ENCODE data around the gene MSGN1. TPM values are rescaled to one million over a fixed set of nuclear protein-coding genes. Genes with fewer than 3 reads are reported as not detected.

The MSGN1 gene
- total and polyA plus RNA-seq, 4 donors = not detected

DNA sequence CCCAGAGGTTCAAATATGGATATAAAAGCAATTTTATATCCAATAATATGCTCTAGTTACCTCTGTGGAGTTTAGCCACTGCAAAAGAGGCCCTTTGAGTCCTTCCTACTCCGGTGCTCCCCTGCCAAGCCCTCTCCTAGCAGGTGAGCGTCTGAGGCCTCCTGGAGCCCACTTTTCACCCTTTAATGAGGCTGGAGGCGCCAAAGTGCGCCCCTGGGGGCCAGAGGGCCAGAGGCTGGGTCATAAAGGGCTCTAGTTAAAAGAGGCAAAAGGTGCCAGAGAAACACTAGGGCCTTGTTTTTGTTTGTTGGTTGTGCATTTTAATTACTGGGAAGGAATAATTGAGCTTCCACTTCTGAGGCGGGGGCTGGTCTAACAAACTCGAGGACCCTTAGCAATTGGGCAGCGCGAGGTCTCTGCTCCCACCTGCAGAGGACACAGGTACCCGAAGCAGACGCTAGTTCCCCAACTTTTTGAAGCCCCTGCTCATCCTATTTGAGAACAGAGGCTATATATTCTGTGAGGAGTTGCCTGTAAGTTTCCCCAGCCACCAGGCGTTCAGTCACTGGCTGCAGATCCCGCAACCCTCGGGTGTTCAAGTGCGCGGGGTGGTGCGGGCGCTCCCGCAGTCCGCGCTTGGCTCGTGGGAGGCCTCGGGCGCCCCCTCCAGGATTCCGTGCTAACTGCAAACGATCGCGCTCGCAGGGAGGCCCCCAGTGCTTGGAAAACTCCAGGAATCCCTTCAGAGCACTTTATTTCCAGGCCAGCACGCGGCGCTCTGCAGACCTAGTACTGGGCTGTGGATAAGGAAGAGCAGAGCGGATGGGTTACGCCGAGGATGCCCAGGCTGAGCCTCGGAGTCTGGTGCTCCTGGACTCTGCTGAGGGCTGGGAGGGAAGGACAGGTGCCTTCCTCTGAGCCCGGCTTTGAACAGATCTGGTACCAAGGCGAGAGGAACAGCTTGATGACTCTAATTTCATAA is 14.1 kb downstream of the MSGN1 start:
- ATAC-seq (ENCODE audit: low FRiP score) (peak; percentile 77), DNase-seq (peak; percentile 77 to 86)
- peaks cover 0 to 2% of the 10 kb centered on the region in 2 donors for H3K4me1 ChIP-seq (ENCODE audit: control insufficient read depth in 1 of 2, insufficient read depth in 2 of 2, low read length in 2 of 2)
- intact Hi-C loops (cut with DNase I) = loop anchor here (5.0 to 10.0 kb wide), 3 partner anchors 78 to 116 kb away; partner anchors contain the start of genes GEN1 (in 1 of the 2) and SMC6 (in 1 of the 2)
- H3K4me3 ChIP-seq (ENCODE audit: low read length in 2 of 2) = no peak overlapping the region
- no peaks in the 10 kb centered on the region for H3K36me3 ChIP-seq (ENCODE audit: control insufficient read depth in 1 of 2, insufficient read depth in 2 of 2, low read length in 1 of 2)
- 15% methylated on average over 37 of the region's 37 CpGs for WGBS, 2 donors
- no peaks in the 10 kb centered on the region for H3K27me3 ChIP-seq (ENCODE audit: control insufficient read depth in 1 of 2, insufficient read depth in 2 of 2, low read length in 1 of 2)
- H3K27ac ChIP-seq (ENCODE audit: low read depth in 1 of 2, low read length in 2 of 2) = no peak overlapping the region
- H3K9me3 ChIP-seq (ENCODE audit: control insufficient read depth, low read length) = no peaks in the 10 kb centered on the region

DNA sequence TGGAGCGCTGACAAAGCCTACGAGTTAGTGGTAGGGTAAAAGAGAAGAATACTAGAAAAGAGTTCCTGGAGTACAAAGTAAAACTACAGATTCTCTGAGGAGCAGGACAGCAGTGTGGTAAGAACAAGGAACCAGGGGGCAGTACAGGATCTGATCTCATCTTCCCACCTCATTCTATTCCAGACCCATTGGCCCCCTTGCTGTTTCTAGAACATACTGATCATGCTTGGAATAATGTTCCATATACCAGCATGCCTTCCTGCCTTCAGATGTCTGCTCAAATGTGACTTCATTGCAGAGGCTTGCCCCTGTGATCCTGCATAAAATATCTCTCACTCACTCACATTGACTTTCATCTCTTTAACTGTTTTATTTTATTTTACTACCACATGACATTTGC is 19.3 kb downstream of the MSGN1 start:
- intact Hi-C loops (cut with DNase I) = loop anchor here in 1 of 2 donors (10.0 kb wide), 1 partner anchor 121 kb away; no protein-coding TSS in a partner anchor
- WGBS, 2 donors = 25 to 66% methylated on average over 2 of the region's 2 CpGs
- Histone ChIP-seq H3K9me3 (ENCODE audit: control insufficient read depth, low read length) (no peaks in the 10 kb centered on the region), H3K27ac (ENCODE audit: low read depth in 1 of 2, low read length in 2 of 2) (no peak overlapping the region), H3K36me3 (ENCODE audit: control insufficient read depth in 1 of 2, insufficient read depth in 2 of 2, low read length in 1 of 2) (no peaks in the 10 kb centered on the region), H3K4me1 (ENCODE audit: control insufficient read depth in 1 of 2, insufficient read depth in 2 of 2, low read length in 2 of 2) (peaks cover 0 to 2% of the 10 kb centered on the region in 2 donors), H3K4me3 (ENCODE audit: low read length in 2 of 2) (no peak overlapping the region), H3K27me3 (ENCODE audit: control insufficient read depth in 1 of 2, insufficient read depth in 2 of 2, low read length in 1 of 2) (no peaks in the 10 kb centered on the region)
- ATAC-seq (ENCODE audit: low FRiP score) (no peak), DNase-seq (no peak)

DNA sequence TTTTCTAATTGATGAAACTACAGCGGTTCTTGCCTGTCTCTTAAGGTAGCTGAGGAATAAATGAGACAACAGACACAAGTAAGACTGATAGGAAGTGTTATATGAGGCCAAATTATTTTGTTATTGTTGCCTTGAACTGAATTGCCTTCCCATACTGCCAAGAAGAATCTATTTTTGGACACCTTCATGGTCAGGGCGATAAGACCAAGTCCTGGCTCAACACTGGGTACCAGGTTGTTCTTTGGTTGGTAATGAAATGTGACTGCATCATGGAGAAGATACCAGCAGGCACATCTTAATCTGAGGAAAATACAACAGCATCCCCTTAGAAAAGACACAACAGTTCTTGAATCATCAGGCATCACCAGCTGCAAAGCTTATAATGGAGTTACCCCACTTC is 23.7 kb downstream of the MSGN1 start:
- ATAC-seq (ENCODE audit: low FRiP score) (no peak), DNase-seq (no peak)
- no peak overlapping the region for H3K4me3 ChIP-seq (ENCODE audit: low read length in 2 of 2)
- no peaks in the 10 kb centered on the region for H3K9me3 ChIP-seq (ENCODE audit: control insufficient read depth, low read length)
- H3K27ac ChIP-seq (ENCODE audit: low read depth in 1 of 2, low read length in 2 of 2) = no peak overlapping the region
- H3K36me3 ChIP-seq (ENCODE audit: control insufficient read depth in 1 of 2, insufficient read depth in 2 of 2, low read length in 1 of 2) = no peaks in the 10 kb centered on the region
- H3K27me3 ChIP-seq (ENCODE audit: control insufficient read depth in 1 of 2, insufficient read depth in 2 of 2, low read length in 1 of 2) = no peaks in the 10 kb centered on the region
- WGBS, 2 donors = 43 to 46% methylated on average over 2 of the region's 2 CpGs
- intact Hi-C loops (cut with DNase I) = loop anchor here in 1 of 2 donors (10.0 kb wide), 1 partner anchor 125 kb away; no protein-coding TSS in a partner anchor
- H3K4me1 ChIP-seq (ENCODE audit: control insufficient read depth in 1 of 2, insufficient read depth in 2 of 2, low read length in 2 of 2) = no peaks in the 10 kb centered on the region

DNA sequence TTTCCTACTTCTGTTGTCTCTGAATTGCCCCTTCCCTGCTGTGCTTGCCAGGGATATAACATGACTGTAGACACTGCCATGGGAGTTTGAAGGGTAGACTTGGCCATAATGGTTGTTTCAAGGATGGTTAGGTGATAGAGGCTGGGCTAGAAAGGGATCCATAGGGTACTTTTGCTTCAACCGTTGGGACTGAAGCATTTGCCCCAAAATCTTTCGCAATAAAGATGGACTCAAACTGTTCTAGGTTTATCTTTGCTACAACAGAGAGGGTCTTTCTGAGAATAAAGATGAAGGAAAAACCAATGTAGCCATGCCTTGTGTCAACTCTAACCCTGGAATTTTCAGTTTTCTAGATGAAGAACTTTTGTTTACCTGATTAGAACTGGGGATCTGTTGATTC is 27.2 kb downstream of the MSGN1 start:
- Histone ChIP-seq H3K27ac (ENCODE audit: low read depth in 1 of 2, low read length in 2 of 2) (no peak overlapping the region), H3K36me3 (ENCODE audit: control insufficient read depth in 1 of 2, insufficient read depth in 2 of 2, low read length in 1 of 2) (no peaks in the 10 kb centered on the region), H3K27me3 (ENCODE audit: control insufficient read depth in 1 of 2, insufficient read depth in 2 of 2, low read length in 1 of 2) (no peaks in the 10 kb centered on the region), H3K4me1 (ENCODE audit: control insufficient read depth in 1 of 2, insufficient read depth in 2 of 2, low read length in 2 of 2) (no peaks in the 10 kb centered on the region), H3K9me3 (ENCODE audit: control insufficient read depth, low read length) (no peaks in the 10 kb centered on the region), H3K4me3 (ENCODE audit: low read length in 2 of 2) (no peak overlapping the region)
- WGBS, 2 donors = 94 to 96% methylated on average over 2 of the region's 2 CpGs
- DNase-seq (no peak), ATAC-seq (ENCODE audit: low FRiP score) (no peak)
- intact Hi-C loops (cut with DNase I) = no loop called here

DNA sequence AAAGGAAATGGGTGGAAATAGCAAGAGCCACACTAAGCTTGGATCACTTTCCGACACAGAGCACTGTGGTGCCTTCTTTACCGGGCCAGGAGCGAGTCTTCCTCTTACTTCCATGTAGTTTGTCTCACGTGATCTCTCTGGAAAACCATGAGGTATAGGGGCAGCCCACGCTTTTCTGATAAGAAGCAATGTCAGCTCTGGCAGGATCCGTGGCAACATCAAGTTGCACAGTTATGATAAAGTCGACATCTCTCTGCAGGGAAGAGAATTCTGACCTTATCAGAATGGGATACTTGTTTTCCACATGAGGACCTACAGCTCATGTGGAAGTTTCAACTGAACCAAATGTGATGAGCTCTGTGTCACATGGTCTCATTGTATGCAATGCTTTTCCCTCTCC is 29.5 kb downstream of the MSGN1 start:
- no peak overlapping the region for H3K4me3 ChIP-seq (ENCODE audit: low read length in 2 of 2)
- WGBS, 2 donors = 91 to 93% methylated on average over 7 of the region's 7 CpGs
- no peaks in the 10 kb centered on the region for H3K9me3 ChIP-seq (ENCODE audit: control insufficient read depth, low read length)
- ATAC-seq (ENCODE audit: low FRiP score) = no peak
- intact Hi-C loops (cut with DNase I) = no loop called here
- DNase-seq = no peak
- H3K4me1 ChIP-seq (ENCODE audit: control insufficient read depth in 1 of 2, insufficient read depth in 2 of 2, low read length in 2 of 2) = no peaks in the 10 kb centered on the region
- H3K36me3 ChIP-seq (ENCODE audit: control insufficient read depth in 1 of 2, insufficient read depth in 2 of 2, low read length in 1 of 2) = no peaks in the 10 kb centered on the region
- H3K27ac ChIP-seq (ENCODE audit: low read depth in 1 of 2, low read length in 2 of 2) = no peak overlapping the region
- H3K27me3 ChIP-seq (ENCODE audit: control insufficient read depth in 1 of 2, insufficient read depth in 2 of 2, low read length in 1 of 2) = no peaks in the 10 kb centered on the region

DNA sequence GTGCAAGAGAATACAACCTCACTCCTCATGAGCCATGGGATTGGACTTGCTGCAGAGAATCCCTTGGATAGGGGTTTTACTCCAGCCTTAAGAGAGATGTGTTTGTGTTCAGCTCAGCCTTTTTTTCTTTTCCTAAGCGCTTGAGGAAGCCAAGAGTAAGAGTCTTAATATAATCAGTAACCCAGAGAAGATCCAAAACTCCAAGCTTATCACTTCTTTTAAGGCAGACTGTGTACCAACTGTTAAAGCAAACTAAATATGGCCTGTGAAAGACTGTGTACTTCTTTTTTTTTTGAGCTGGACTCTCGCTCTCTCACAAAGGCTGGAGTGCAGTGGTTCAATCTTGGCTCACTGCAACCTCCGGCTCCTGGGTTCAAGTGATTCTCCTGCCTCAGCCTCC is 30.4 kb downstream of the MSGN1 start:
- no peaks in the 10 kb centered on the region for H3K27me3 ChIP-seq (ENCODE audit: control insufficient read depth in 1 of 2, insufficient read depth in 2 of 2, low read length in 1 of 2)
- H3K9me3 ChIP-seq (ENCODE audit: control insufficient read depth, low read length) = no peaks in the 10 kb centered on the region
- intact Hi-C loops (cut with DNase I) = no loop called here
- H3K4me3 ChIP-seq (ENCODE audit: low read length in 2 of 2) = no peak overlapping the region
- 91 to 97% methylated on average over 3 of the region's 3 CpGs for WGBS, 2 donors
- H3K36me3 ChIP-seq (ENCODE audit: control insufficient read depth in 1 of 2, insufficient read depth in 2 of 2, low read length in 1 of 2) = no peaks in the 10 kb centered on the region
- DNase-seq (no peak), ATAC-seq (ENCODE audit: low FRiP score) (no peak)
- H3K27ac ChIP-seq (ENCODE audit: low read depth in 1 of 2, low read length in 2 of 2) = no peak overlapping the region
- H3K4me1 ChIP-seq (ENCODE audit: control insufficient read depth in 1 of 2, insufficient read depth in 2 of 2, low read length in 2 of 2) = no peaks in the 10 kb centered on the region

DNA sequence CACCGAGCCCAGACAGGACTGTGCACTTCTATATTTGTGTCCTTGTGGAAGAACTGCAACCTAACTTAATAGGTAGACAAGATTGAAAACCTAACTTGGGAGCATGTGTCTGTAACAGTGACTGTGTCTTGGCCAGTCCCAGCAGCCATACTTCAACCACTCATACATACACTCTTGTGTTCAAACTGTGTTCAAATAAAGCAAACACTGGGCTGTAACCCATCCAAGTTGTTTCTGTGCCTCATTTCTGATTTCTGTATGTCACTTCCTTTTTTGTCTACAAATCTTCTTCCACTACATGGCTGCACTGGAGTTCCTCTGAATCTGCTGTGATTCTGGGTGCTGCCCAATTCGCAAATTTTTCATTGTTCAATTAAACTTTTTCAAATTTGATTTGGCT is 31.0 kb downstream of the MSGN1 start:
- ATAC-seq (ENCODE audit: low FRiP score) (no peak), DNase-seq (no peak)
- Histone ChIP-seq H3K4me3 (ENCODE audit: low read length in 2 of 2) (no peak overlapping the region), H3K27me3 (ENCODE audit: control insufficient read depth in 1 of 2, insufficient read depth in 2 of 2, low read length in 1 of 2) (no peaks in the 10 kb centered on the region), H3K4me1 (ENCODE audit: control insufficient read depth in 1 of 2, insufficient read depth in 2 of 2, low read length in 2 of 2) (no peaks in the 10 kb centered on the region), H3K36me3 (ENCODE audit: control insufficient read depth in 1 of 2, insufficient read depth in 2 of 2, low read length in 1 of 2) (no peaks in the 10 kb centered on the region), H3K27ac (ENCODE audit: low read depth in 1 of 2, low read length in 2 of 2) (no peak overlapping the region), H3K9me3 (ENCODE audit: control insufficient read depth, low read length) (no peaks in the 10 kb centered on the region)
- WGBS, 2 donors = 89% methylated on average over 2 of the region's 2 CpGs
- intact Hi-C loops (cut with DNase I) = no loop called here

DNA sequence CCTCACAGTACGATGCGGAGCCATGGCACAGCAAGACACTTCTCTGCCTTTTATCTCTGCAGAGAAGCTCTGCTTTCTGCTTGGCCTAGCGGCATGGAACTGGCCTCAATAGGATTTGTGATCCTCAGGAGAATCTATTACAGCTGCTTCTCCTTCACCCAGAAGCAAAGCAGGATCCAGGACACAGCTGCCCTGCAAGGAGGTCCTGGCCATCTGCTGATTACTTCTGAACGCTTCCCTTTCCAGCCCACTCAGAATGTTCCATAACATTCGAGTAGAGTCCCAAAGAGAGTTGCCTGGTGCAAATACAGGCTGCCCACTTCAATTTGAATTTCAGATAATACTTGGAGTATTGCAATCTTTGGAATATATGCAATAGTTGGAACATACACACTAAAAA is 33.0 kb downstream of the MSGN1 start:
- ATAC-seq (ENCODE audit: low FRiP score) = no peak
- H3K27ac ChIP-seq (ENCODE audit: low read depth in 1 of 2, low read length in 2 of 2) = no peak overlapping the region
- H3K9me3 ChIP-seq (ENCODE audit: control insufficient read depth, low read length) = no peaks in the 10 kb centered on the region
- no peaks in the 10 kb centered on the region for H3K4me1 ChIP-seq (ENCODE audit: control insufficient read depth in 1 of 2, insufficient read depth in 2 of 2, low read length in 2 of 2)
- 79 to 85% methylated on average over 5 of the region's 5 CpGs for WGBS, 2 donors
- no peaks in the 10 kb centered on the region for H3K27me3 ChIP-seq (ENCODE audit: control insufficient read depth in 1 of 2, insufficient read depth in 2 of 2, low read length in 1 of 2)
- intact Hi-C loops (cut with DNase I) = no loop called here
- no peak for DNase-seq
- H3K36me3 ChIP-seq (ENCODE audit: control insufficient read depth in 1 of 2, insufficient read depth in 2 of 2, low read length in 1 of 2) = no peaks in the 10 kb centered on the region
- H3K4me3 ChIP-seq (ENCODE audit: low read length in 2 of 2) = no peak overlapping the region

DNA sequence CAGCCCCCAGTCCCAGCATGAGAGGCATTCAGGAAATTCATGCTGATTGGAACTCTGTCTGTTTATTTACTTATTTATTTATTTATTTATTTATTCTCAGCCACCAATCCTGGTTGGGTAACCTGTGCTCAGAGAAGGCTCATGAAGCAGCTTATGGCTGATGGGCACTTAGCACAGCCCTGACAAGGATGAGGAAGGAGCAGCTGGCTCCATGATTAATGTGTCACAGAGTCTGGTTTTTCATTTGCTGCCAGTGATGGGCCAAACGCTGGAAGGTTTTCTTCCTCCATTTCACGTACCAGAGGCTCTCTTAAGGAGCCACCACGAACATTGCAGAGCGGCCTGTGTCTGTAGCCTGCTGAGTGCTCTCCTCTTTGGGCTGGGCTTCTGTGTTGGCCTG is 33.9 kb downstream of the MSGN1 start:
- H3K4me1 ChIP-seq (ENCODE audit: control insufficient read depth in 1 of 2, insufficient read depth in 2 of 2, low read length in 2 of 2) = no peaks in the 10 kb centered on the region
- H3K36me3 ChIP-seq (ENCODE audit: control insufficient read depth in 1 of 2, insufficient read depth in 2 of 2, low read length in 1 of 2) = no peaks in the 10 kb centered on the region
- intact Hi-C loops (cut with DNase I) = loop anchor here (5.0 kb wide), 2 partner anchors 327 to 527 kb away; no protein-coding TSS in a partner anchor
- no peak overlapping the region for H3K27ac ChIP-seq (ENCODE audit: low read depth in 1 of 2, low read length in 2 of 2)
- DNase-seq (no peak), ATAC-seq (ENCODE audit: low FRiP score) (no peak)
- no peaks in the 10 kb centered on the region for H3K27me3 ChIP-seq (ENCODE audit: control insufficient read depth in 1 of 2, insufficient read depth in 2 of 2, low read length in 1 of 2)
- 81 to 85% methylated on average over 4 of the region's 4 CpGs for WGBS, 2 donors
- no peaks in the 10 kb centered on the region for H3K9me3 ChIP-seq (ENCODE audit: control insufficient read depth, low read length)
- no peak overlapping the region for H3K4me3 ChIP-seq (ENCODE audit: low read length in 2 of 2)

Measured in aorta (tissue), 5 donors.